A549 (cell line): ENCODE data around the gene PRR23E. TPM values are rescaled to one million over a fixed set of nuclear protein-coding genes. Genes with fewer than 3 reads are reported as not detected.

ENCODE experiments used
- ATAC-seq, 2 experiments: fragments of 200-7000 bp in 1 of 2; fragments of >200 bp in 1 of 2; cut with Nextera tagmentation in 1 of 2; cut with Tn5 transposase in 1 of 2; 3 replicates each; pipeline versions ENCODE4 v1.8.0 to v1.9.1; 2018 to 2020; ENCODE audit warnings: mild to moderate bottlenecking in 1 of 2, moderate library complexity in 1 of 2
- CTCF ChIA-PET: fragments of 300-600 bp; sonication (Branson Sonifier 250); formaldehyde crosslinking; extraction: SDS; loops from one replicate; lab custom pipeline; 2021; ENCODE audit warnings: antibody characterized with exemption, inconsistent platforms; lab: Yijun Ruan, JAX
- POLR2A ChIA-PET: fragments of 350-600 bp; formaldehyde crosslinking; extraction: SDS; loops from one replicate; lab custom pipeline; 2021; ENCODE audit warnings: antibody characterized with exemption, inconsistent platforms; lab: Yijun Ruan, JAX
- DNase-seq, 2 experiments: peaks; one replicate each; pipeline versions ENCODE4 v3.0.0 to v3.0.0-alpha.2; 2011 to 2016; ENCODE audit warnings: low read depth in 1 of 2, low spot score in 1 of 2
- FAIRE-seq: peaks from 2 replicates; lab custom pipeline; 2011; peaks lifted over from hg19 to GRCh38; lab: Jason Lieb, UNC
- H3K27ac ChIP-seq, 2 experiments: fragments of >200 bp; sonication (Bioruptor Twin); formaldehyde crosslinking; 3 replicates each; pipeline ENCODE4 v1.5.1; 2016 to 2017
- H3K4me1 ChIP-seq: fragments of >200 bp; sonication (Bioruptor Twin); formaldehyde crosslinking; 3 replicates; pipeline ENCODE4 v1.6.1; 2016
- H3K4me2 ChIP-seq: fragments of >200 bp; sonication (Bioruptor Twin); formaldehyde crosslinking; 3 replicates; pipeline ENCODE4 v1.6.1; 2016
- H3K4me3 ChIP-seq: fragments of >200 bp; sonication (Bioruptor Twin); formaldehyde crosslinking; 3 replicates; pipeline ENCODE4 v1.5.1; 2016
- H3K9me3 ChIP-seq: fragments of >200 bp; sonication (Bioruptor Twin); formaldehyde crosslinking; 3 replicates; pipeline ENCODE4 v1.6.1; 2016
- BHLHE40 ChIP-seq: IDR thresholded peaks from 2 replicates; pipeline ENCODE4 v1.6.1; 2012; ENCODE audit warnings: low read depth, low read length, inconsistent platforms
- CBX2 ChIP-seq: fragments of 200-600 bp; sonication (generic); IDR thresholded peaks from 2 replicates; pipeline ENCODE4 v1.6.1; 2016; ENCODE audit warnings: low read depth, mild to moderate bottlenecking, borderline replicate concordance
- CBX8 ChIP-seq: fragments of 200-600 bp; sonication (generic); IDR thresholded peaks from 2 replicates; pipeline ENCODE4 v1.6.1; 2016
- CEBPB ChIP-seq, 2 experiments: fragments of >200 bp in 1 of 2; sonication (Bioruptor Twin) in 1 of 2; formaldehyde crosslinking in 1 of 2; IDR thresholded peaks; 2 replicates each; pipeline ENCODE4 v1.6.1; 2012 to 2016
- CHD2 ChIP-seq: fragments of 150-350 bp; IDR thresholded peaks from 2 replicates; pipeline ENCODE4 v1.6.1; 2014; ENCODE audit warnings: low read length; ENCODE audit not compliant: partially characterized antibody
- CHD4 ChIP-seq: fragments of 200-600 bp; sonication (generic); IDR thresholded peaks from 2 replicates; pipeline ENCODE4 v1.6.1; 2016; ENCODE audit warnings: antibody characterized with exemption, mild to moderate bottlenecking, borderline replicate concordance
- EHMT2 ChIP-seq: fragments of 200-600 bp; sonication (generic); IDR thresholded peaks from 2 replicates; pipeline ENCODE4 v1.6.1; 2016; ENCODE audit warnings: antibody characterized with exemption, low read depth, mild to moderate bottlenecking, moderate library complexity
- EP300 ChIP-seq, 2 experiments: fragments of >200 bp; sonication (Bioruptor Twin); formaldehyde crosslinking; IDR thresholded peaks; 2 replicates in 1 of 2; 3 replicates in 1 of 2; pipeline ENCODE4 v1.6.1; 2016 to 2017
- ESRRA ChIP-seq: fragments of 150-350 bp; IDR thresholded peaks from 2 replicates; pipeline ENCODE4 v1.6.1; 2014; ENCODE audit warnings: mild to moderate bottlenecking, low read length, borderline replicate concordance
- FOSB ChIP-seq: fragments of 250-450 bp; sonication (Bioruptor Pico); IDR thresholded peaks from 2 replicates; pipeline ENCODE4 v1.5.0; 2020; ENCODE audit warnings: mild to moderate bottlenecking, moderate library complexity
- FOXS1 ChIP-seq: fragments of 250-450 bp; sonication (Bioruptor Pico); IDR thresholded peaks from 2 replicates; pipeline ENCODE4 v1.5.0; 2020; ENCODE audit warnings: mild to moderate bottlenecking, moderate library complexity
- GATA3 ChIP-seq: IDR thresholded peaks from 2 replicates; pipeline ENCODE4 v1.6.1; 2012; ENCODE audit warnings: borderline replicate concordance
- HDAC2 ChIP-seq: fragments of 200-600 bp; sonication (generic); IDR thresholded peaks from 2 replicates; pipeline ENCODE4 v1.6.1; 2016
- KDM5A ChIP-seq: fragments of 200-600 bp; sonication (generic); IDR thresholded peaks from 2 replicates; pipeline ENCODE4 v1.6.1; 2016; ENCODE audit warnings: antibody characterized with exemption, mild to moderate bottlenecking
- MAFK ChIP-seq: fragments of 450-650 bp; IDR thresholded peaks from 2 replicates; pipeline ENCODE4 v1.6.1; 2014; ENCODE audit not compliant: partially characterized antibody
- NPAS2 ChIP-seq: fragments of 250-450 bp; sonication (Bioruptor Pico); IDR thresholded peaks from 2 replicates; pipeline ENCODE4 v1.8.0; 2022; ENCODE audit warnings: mild to moderate bottlenecking, moderate library complexity, borderline replicate concordance
- NR3C1 ChIP-seq: fragments of >200 bp; sonication (Bioruptor Twin); formaldehyde crosslinking; IDR thresholded peaks from 3 replicates; pipeline ENCODE4 v1.6.1; 2017
- RAD21 ChIP-seq, 2 experiments: fragments of >200 bp in 1 of 2; sonication (Bioruptor Twin) in 1 of 2; formaldehyde crosslinking in 1 of 2; IDR thresholded peaks in 1 of 2; conservative IDR thresholded peaks in 1 of 2; 2 replicates in 1 of 2; 3 replicates in 1 of 2; pipeline ENCODE4 v1.6.1; 2012 to 2018; ENCODE audit warnings: inconsistent platforms in 1 of 2
- RARB ChIP-seq: fragments of 250-450 bp; sonication (Bioruptor Pico); IDR thresholded peaks from 2 replicates; pipeline ENCODE4 v1.8.0; 2021; ENCODE audit warnings: mild to moderate bottlenecking, moderate library complexity
- RNF2 ChIP-seq: fragments of 200-600 bp; sonication (generic); IDR thresholded peaks from 2 replicates; pipeline ENCODE4 v1.6.1; 2016; ENCODE audit warnings: low read depth, mild to moderate bottlenecking, antibody characterized with exemption, moderate library complexity, borderline replicate concordance
- ZNF302 ChIP-seq: fragments of 250-450 bp; sonication (Bioruptor Pico); IDR thresholded peaks from 2 replicates; pipeline ENCODE4 v1.9.0; 2021; ENCODE audit warnings: inconsistent platforms, mild to moderate bottlenecking, moderate library complexity
- ZSCAN20 ChIP-seq: fragments of 250-450 bp; sonication (Bioruptor Pico); IDR thresholded peaks from 2 replicates; pipeline ENCODE4 v1.8.0; 2022; ENCODE audit warnings: mild to moderate bottlenecking, moderate library complexity
- WGBS: methylation state at CpG from one replicate; pipeline ENCODE4 v1.1.6; 2017; ENCODE audit errors: missing lambda C conversion rate; 5-methylcytosine and 5-hydroxymethylcytosine counted together
- polyA plus RNA-seq, 4 experiments: library from polyadenylated mRNA; depleted of rRNA in 3 of 4; stranded (reverse); fragments of >200 nt; fragmentation: RNase III in 1 of 4; extraction: RNeasy Plus Mini Kit Qiagen cat#74134 plus additional on column Dnase treatment in 1 of 4; gene quantifications; 2 replicates in 3 of 4; 3 replicates in 1 of 4; pipeline ENCODE4 v1.2.3, GENCODE V29; 2011 to 2017
- TF ChIP-seq, protein P1 (sequence below): fragments of 200-600 bp; sonication (generic); IDR thresholded peaks from 2 replicates; pipeline ENCODE4 v1.6.1; 2016; ENCODE audit warnings: antibody characterized with exemption, mild to moderate bottlenecking, moderate library complexity
- TF ChIP-seq, protein P2 (sequence below): IDR thresholded peaks from 2 replicates; pipeline ENCODE4 v1.6.1; 2012
- TF ChIP-seq, protein P3 (sequence below): fragments of 150-350 bp; IDR thresholded peaks from 2 replicates; pipeline ENCODE4 v1.6.1; 2014; ENCODE audit warnings: low read depth, mild to moderate bottlenecking, low read length

The PRR23E gene
- polyA plus RNA-seq, 2 of the 4 experiments (the other 2 are of a cell fraction) = not detected

- WGBS = 40% methylated on average over 1 of the region's 1 CpG
- no peak for ATAC-seq
- TF ChIP-seq CBX8 = no peak
- TF ChIP-seq ZSCAN20 (CRISPR knock-in tag) = no peak
- TF ChIP-seq KDM5A = no peak
- TF ChIP-seq ZNF302 (CRISPR knock-in tag) = no peak
- TF ChIP-seq ESRRA = no peak
- TF ChIP-seq, protein P1, sequence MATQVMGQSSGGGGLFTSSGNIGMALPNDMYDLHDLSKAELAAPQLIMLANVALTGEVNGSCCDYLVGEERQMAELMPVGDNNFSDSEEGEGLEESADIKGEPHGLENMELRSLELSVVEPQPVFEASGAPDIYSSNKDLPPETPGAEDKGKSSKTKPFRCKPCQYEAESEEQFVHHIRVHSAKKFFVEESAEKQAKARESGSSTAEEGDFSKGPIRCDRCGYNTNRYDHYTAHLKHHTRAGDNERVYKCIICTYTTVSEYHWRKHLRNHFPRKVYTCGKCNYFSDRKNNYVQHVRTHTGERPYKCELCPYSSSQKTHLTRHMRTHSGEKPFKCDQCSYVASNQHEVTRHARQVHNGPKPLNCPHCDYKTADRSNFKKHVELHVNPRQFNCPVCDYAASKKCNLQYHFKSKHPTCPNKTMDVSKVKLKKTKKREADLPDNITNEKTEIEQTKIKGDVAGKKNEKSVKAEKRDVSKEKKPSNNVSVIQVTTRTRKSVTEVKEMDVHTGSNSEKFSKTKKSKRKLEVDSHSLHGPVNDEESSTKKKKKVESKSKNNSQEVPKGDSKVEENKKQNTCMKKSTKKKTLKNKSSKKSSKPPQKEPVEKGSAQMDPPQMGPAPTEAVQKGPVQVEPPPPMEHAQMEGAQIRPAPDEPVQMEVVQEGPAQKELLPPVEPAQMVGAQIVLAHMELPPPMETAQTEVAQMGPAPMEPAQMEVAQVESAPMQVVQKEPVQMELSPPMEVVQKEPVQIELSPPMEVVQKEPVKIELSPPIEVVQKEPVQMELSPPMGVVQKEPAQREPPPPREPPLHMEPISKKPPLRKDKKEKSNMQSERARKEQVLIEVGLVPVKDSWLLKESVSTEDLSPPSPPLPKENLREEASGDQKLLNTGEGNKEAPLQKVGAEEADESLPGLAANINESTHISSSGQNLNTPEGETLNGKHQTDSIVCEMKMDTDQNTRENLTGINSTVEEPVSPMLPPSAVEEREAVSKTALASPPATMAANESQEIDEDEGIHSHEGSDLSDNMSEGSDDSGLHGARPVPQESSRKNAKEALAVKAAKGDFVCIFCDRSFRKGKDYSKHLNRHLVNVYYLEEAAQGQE = no peak
- no peak for TF ChIP-seq MAFK
- no peak for TF ChIP-seq CBX2
- TF ChIP-seq, protein P2, sequence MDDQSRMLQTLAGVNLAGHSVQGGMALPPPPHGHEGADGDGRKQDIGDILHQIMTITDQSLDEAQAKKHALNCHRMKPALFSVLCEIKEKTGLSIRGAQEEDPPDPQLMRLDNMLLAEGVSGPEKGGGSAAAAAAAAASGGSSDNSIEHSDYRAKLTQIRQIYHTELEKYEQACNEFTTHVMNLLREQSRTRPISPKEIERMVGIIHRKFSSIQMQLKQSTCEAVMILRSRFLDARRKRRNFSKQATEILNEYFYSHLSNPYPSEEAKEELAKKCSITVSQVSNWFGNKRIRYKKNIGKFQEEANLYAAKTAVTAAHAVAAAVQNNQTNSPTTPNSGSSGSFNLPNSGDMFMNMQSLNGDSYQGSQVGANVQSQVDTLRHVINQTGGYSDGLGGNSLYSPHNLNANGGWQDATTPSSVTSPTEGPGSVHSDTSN = no peak
- TF ChIP-seq HDAC2 = no peak
- TF ChIP-seq CHD4 = no peak
- no peak for TF ChIP-seq BHLHE40
- TF ChIP-seq NPAS2 (CRISPR knock-in tag) = no peak
- TF ChIP-seq RARB (CRISPR knock-in tag) = no peak
- TF ChIP-seq FOSB (CRISPR knock-in tag) = no peak
- TF ChIP-seq RNF2 = no peak
- TF ChIP-seq EHMT2 = no peak
- no peak for TF ChIP-seq CEBPB (IDR thresholded peaks at IDR 0.05)
- TF ChIP-seq, protein P3, sequence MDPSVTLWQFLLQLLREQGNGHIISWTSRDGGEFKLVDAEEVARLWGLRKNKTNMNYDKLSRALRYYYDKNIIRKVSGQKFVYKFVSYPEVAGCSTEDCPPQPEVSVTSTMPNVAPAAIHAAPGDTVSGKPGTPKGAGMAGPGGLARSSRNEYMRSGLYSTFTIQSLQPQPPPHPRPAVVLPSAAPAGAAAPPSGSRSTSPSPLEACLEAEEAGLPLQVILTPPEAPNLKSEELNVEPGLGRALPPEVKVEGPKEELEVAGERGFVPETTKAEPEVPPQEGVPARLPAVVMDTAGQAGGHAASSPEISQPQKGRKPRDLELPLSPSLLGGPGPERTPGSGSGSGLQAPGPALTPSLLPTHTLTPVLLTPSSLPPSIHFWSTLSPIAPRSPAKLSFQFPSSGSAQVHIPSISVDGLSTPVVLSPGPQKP = no peak
- Histone ChIP-seq H3K27ac (no peak overlapping the region), H3K4me2 (no peak overlapping the region), H3K4me1 (no peaks in the 10 kb centered on the region), H3K9me3 (peaks cover 4% of the 10 kb centered on the region; the same call in 1 of the 3 replicates), H3K4me3 (no peak overlapping the region)
- DNase-seq = no peak
- no peak for FAIRE-seq
- ChIA-PET POLR2A (no interaction called here), CTCF (no interaction called here)
Observed at GRCh38 chr3:127187316-127187715, 5.6 kb upstream of the PRR23E start.

DNA sequence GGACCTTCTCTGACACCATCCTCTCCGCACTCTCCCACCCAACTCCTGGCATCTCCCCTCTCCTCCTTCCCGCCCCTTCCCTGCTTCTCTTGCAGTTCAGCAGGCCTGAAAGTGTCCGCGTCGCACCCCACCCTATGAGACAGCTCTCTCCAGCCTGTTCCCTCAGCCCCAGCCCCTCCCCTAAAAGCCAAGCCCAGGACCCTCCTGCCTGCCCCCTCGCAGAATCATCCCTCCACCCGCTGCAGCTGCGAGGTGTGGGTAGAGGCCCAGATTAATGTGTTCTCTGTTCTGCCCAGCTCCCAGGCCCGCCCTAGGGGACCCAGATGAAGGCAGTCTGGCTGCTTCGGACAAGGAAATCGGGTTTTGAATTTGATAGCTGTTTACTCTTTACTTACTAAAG, 410 bp downstream of the PRR23E start:
- ChIA-PET CTCF (no interaction called here), POLR2A (no interaction called here)
- DNase-seq (no peak), FAIRE-seq (no peak), ATAC-seq (no peak)
- Histone ChIP-seq H3K4me1 (no peaks in the 10 kb centered on the region), H3K27ac (no peak overlapping the region), H3K4me2 (no peak overlapping the region), H3K4me3 (no peak overlapping the region), H3K9me3 (peaks cover 4% of the 10 kb centered on the region; the same call in 1 of the 3 replicates)
- TF ChIP-seq GATA3 (no peak), EP300 (IDR thresholded peaks at IDR 0.05) (no peak), FOXS1 (CRISPR knock-in tag) (no peak), RAD21 (conservative IDR thresholded peaks at IDR 0.05 in 1 of 2, IDR thresholded peaks at IDR 0.05 in 1 of 2) (no peak), CHD2 (no peak), NR3C1 (no peak), CBX2 (no peak)
- WGBS = 61% methylated on average over 7 of the region's 11 CpGs
